Measurements from ENCODE around the gene RGS7. TPM values are rescaled to one million over a fixed set of nuclear protein-coding genes. Genes with fewer than 3 reads are reported as not detected.
"Not testable (repeated sequence)": the region's sequence is repeated elsewhere in the genome, so short reads cannot be mapped to it uniquely, and the experiment has no call there.

Gene RGS7
- total RNA-seq, 1 donor from 2014 or later = not detected

DNA sequence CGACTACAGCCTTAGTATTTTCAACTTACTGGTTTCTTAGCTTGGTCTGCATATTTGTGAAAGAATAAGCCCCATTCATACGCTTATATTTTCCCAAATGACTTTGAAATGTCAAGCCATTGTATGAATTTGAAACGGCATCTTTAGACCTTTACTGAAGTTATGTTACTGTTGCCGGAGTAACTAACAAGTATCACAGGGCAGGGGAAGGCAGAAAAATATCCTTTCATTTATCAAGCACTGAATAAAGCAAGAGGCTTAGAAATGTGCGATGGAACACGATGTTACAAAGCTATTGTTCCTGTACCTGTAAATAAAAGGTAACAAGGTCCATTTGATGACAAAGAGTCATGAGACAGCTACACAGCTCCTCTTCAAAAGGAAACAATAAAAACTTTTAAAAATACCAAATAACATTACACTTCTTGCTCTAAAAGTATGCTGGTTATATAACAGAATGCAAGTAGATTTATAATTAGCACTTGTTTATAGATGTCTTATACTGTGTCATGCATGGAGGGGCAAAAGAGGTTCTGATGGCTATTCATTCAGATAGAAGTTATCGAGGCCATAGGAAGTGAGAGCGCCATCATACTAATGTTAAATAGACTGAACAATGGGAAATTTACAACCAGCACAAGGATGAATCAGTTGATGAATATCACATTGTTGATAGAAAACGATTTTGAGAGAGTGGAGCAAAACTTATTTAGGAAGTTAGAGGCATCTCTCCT, 322.6 kb downstream of the RGS7 start:
- intact Hi-C loops (cut with DNase I) = no loop called here
- no peak for DNase-seq (ENCODE audit: low spot score)

GRCh38 chr1:241024834-241025233, 332.2 kb downstream of the RGS7 start:
- DNase-seq (ENCODE audit: low spot score) = no peak
- intact Hi-C loops (cut with DNase I) = no loop called here

DNA sequence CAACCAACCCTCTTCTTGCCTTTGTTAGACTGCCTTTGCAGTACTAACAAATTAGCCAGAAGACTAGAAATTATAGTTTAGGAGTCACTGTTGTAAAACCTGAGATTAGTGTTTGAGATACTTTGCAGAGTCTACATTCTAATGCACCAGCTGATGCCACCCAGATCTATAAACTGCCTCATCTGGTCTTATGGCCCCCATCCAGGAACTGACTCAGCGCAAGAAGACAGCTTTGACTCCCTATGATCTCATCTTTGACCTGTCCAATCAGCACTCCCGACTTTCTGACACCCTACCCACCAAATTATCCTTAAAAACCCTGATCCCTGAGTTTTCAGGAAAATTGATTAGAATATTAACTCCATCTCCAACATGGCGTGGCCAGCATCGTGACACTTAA, 334.6 kb downstream of the RGS7 start:
- intact Hi-C loops (cut with DNase I) = no loop called here
- DNase-seq (ENCODE audit: low spot score) = no peak

- intact Hi-C loops (cut with DNase I) = no loop called here
- no peak for DNase-seq (ENCODE audit: low spot score)
Measured at GRCh38 chr1:241020851-241021697, 335.9 kb downstream of the RGS7 start.

DNA sequence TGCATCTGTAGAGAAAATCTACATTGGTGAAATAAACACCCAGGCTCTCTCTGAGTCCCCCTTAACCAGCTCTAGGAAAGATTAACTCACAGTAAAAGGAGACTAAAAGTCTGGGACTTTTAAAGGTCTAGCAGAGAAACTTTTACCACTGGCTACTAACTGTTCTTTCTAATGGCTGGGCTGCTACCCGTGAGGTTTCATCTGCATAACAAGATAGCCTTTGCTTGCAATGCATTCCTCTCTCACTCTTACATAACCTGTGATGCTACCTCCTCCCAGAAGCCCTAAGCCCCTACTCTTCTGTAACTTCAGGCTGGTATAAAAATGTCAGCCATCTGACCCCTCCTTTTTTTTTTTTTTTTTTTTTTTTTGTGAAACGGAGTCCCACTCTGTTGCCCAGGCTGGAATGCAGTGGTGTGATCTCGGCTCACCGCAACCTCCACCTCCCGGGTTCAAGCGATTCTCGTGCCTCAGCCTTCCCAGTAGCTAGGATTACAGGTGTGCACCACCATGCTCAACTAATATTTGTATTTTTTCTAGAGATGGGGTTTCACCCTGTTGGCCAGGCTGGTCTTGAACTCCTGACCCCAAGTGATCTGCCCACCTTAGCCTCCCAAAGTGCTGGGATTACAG, 344.2 kb downstream of the RGS7 start:
- intact Hi-C loops (cut with DNase I) = no loop called here
- DNase-seq (ENCODE audit: low spot score) = no peak

GRCh38 chr1:241007668-241008067, 349.3 kb downstream of the RGS7 start:
- intact Hi-C loops (cut with DNase I) = no loop called here

DNA sequence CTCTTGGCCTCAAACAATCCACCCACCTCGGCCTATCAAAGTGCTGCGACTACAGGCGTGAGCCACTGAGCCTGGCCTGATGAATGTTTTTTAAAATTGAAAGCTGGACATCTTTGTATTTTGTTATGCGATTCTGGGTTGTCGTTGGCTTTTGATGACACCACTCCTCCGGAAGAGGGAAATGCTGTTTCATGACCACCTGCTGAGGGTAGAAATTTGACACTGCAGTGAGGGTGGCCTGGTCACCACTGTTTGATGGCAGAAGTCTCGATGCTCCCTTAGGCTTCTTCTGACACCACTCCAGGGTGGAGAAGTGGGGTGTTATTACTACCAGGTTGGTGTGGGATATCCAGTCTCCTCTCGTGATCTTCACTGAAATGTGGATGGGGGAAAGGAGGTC, 357.2 kb downstream of the RGS7 start:
- intact Hi-C loops (cut with DNase I) = no loop called here
- DNase-seq (ENCODE audit: low spot score) = no peak

More at GRCh38 chr1:241007668-241008067, 349.3 kb downstream of the RGS7 start:
- DNase-seq (ENCODE audit: low spot score) = no peak

GRCh38 chr1:240998441-240999015, 358.5 kb downstream of the RGS7 start:
- no peak for DNase-seq (ENCODE audit: low spot score)
- intact Hi-C loops (cut with DNase I) = no loop called here

DNA sequence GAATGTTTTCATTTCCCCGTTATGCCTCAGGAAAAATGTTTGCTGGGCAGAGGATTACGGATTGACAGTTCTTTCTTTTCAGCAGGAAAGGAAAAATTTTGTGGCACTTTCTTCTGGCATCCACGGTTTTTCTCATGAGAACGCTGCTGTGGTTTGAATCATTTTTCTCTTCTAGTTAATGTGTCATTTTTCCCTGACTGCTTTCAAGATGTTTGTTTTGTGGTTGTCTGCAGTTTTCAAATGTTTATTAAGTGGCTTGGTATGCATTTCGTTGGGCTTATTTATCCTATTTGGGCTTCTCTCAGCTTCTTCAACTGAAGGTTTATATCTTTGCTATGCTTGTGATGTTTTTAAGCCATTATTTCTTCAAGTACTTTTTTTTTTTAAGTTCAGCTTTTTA, 359.0 kb downstream of the RGS7 start:
- no peak for DNase-seq (ENCODE audit: low spot score)
- intact Hi-C loops (cut with DNase I) = no loop called here

DNA sequence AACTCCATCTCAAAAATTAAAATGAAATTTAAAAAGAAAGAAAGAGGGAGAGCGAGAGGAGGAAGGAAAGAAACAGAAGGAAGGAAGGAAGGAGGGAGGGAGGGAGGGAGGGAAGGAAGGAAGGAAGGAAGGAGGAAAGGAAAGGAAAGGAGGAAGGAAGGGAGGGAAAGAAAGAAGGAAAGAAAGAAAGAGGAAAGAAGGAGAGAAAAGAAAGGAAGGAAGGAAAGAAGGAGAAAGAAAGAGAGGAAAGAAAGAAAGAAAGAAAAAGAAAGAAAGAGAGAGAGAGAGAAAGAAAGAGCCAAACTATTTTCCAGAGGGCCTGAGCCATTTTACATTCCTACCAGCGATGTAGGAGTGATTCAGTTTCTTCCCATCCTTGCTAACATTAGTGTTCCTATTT, 364.0 kb downstream of the RGS7 start:
- intact Hi-C loops (cut with DNase I) = no loop called here
- no peak for DNase-seq (ENCODE audit: low spot score)

GRCh38 chr1:240991230-240991629, 365.8 kb downstream of the RGS7 start:
- intact Hi-C loops (cut with DNase I) = no loop called here
- DNase-seq (ENCODE audit: low spot score) = no peak

DNA sequence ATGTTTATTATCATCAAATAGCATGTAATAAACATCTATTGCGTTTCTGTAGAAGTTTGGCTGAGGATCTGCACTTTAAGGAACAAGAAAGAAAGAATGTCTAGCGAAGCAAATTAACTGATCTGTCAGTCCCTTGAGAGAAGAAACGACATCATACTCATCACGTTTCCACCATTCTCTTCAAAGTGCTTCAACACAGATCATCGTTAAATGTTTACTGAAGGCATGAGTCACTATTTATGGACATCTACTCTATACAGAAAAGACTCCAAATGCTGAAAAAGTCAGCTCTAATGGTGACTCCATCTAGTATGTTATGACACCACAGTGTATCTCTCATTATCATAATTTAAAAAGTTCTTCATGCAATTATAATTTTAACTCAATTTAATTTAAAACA, 369.1 kb downstream of the RGS7 start:
- intact Hi-C loops (cut with DNase I) = no loop called here
- DNase-seq (ENCODE audit: low spot score) = no peak

DNA sequence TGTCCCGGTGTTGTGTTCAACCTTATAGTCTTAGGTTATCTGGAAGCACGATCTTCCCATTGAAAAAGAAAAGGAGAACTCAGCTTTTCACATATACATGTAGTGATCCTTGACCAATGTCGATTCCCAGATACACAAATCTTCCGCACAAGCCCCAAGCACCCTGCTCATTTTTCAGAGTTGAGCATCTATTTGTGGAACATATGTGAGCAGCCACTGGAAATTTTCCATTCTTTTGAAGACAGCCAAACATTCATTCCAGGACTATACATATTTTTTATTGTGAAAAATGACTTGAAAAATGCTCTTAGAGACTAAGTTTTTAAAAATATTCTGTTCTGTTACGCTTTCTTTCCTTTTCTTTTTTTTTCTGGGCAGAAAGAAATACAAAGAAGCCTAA, 371.9 kb downstream of the RGS7 start:
- DNase-seq (ENCODE audit: low spot score) = no peak
- intact Hi-C loops (cut with DNase I) = no loop called here

DNA sequence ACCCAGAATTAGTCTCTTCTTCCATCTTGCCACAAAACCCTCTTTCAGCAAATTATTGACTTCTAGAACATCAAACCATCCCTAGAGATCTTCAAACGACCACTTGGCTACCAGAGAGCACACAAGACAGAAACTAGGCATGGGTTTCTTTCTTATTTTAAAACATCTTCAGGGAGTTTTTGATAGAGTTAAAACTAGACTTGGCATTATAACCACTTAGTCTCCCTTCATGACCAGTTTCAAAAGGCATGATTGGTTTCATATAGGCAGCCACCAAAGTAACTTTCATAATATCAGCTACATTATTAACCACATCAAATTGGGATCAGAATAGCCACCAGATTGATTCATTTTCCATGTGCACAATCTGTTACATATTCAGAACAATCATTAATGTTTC, 376.7 kb downstream of the RGS7 start:
- intact Hi-C loops (cut with DNase I) = no loop called here
- DNase-seq (ENCODE audit: low spot score) = no peak

DNA sequence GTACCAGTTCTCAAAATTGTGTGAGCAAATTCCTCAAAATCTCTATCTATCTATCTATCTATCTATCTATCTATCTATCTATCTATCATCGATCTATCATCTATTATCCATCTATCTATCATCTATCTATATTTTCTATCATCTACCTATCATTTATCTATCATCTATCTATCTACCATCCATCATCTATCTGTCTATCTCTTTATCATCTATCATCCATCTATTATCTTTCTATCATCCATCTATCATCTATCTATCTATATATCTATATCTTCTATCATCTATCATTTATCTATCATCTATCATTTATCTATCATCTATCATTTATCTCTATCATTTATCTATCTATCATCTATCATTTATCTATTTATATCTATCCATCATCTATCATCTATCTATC, 380.3 kb downstream of the RGS7 start:
- intact Hi-C loops (cut with DNase I) = no loop called here
- no peak for DNase-seq (ENCODE audit: low spot score)

GRCh38 chr1:240973875-240974274, 383.1 kb downstream of the RGS7 start:
- DNase-seq (ENCODE audit: low spot score) = no peak
- intact Hi-C loops (cut with DNase I) = no loop called here

DNA sequence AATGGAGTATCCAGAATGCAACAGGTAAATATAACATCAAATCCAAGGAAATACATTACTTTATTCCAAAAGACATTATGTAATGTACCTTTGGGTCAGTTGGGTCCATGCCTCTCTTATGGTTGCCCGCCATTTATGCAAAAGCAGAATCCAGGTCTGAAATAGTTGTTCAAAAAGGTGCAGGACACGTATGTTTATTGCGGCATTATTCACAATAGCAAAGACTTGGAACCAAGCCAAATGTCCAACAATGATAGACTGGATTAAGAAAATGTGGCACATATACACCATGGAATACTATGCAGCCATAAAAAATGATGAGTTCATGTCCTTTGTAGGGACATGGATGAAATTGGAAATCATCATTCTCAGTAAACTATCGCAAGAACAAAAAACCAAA, 384.9 kb downstream of the RGS7 start:
- DNase-seq (ENCODE audit: low spot score); intact Hi-C loops (cut with DNase I): not testable (repeated sequence)

DNA sequence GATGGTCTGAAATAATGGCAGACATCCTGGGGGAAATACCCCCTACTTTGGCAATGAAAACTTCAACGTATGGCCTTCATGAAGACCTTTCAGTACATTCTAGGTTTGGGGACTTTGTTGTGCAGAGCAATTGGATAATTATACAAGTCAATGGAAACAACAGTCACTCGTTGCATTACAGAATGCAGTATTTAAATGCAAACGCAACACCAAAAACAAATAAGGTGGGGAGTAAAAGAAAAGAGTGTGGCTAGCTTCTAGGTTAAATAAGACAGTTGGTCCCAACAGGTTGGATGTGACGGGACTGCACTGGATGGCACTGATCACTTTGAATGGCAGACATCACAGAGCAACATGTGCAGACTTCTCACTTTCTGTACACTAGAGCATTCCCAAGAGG, 386.8 kb downstream of the RGS7 start:
- intact Hi-C loops (cut with DNase I) = no loop called here
- DNase-seq (ENCODE audit: low spot score) = no peak

DNA sequence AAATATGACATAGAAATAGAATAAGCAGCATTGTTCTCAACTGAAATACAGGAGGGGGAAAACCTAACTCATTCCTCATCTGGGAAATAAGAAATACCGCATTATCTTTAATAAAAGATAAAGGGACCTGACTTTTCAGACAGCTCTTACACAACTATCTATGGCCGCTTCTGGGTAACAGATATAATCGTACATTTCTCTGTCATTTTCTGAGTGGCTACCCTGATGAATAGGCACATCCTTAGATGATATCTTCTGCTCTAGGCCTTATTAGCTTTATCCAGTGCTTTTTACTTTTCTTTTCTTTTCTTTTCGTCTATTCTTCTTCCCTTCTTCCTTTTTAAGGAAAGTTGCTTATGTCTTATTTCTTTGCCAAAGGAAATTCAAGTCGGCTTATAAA, 388.1 kb downstream of the RGS7 start:
- no peak for DNase-seq (ENCODE audit: low spot score)
- intact Hi-C loops (cut with DNase I) = no loop called here

- intact Hi-C loops (cut with DNase I) = no loop called here
- DNase-seq (ENCODE audit: low spot score) = no peak
Measured at GRCh38 chr1:240967070-240967724, 389.8 kb downstream of the RGS7 start.

Measured in cardiac septum (tissue), 1 donor.